AG04450 (cell line): ENCODE data around the gene TLR5. TPM values are rescaled to one million over a fixed set of nuclear protein-coding genes. Genes with fewer than 3 reads are reported as not detected.
A peak's percentile ranks its signal among the peaks of the same experiment; 100 is the strongest.

Experiments used
- CTCF ChIA-PET: fragments of 300-600, 350-600 bp; formaldehyde crosslinking; extraction: SDS; loops from one replicate; lab custom pipeline; 2022; ENCODE audit warnings: antibody characterized with exemption, inconsistent platforms; lab: Charles Lee
- POLR2A ChIA-PET: fragments of 350-600 bp; formaldehyde crosslinking; extraction: SDS; loops from one replicate; lab custom pipeline; 2021; ENCODE audit warnings: antibody characterized with exemption, inconsistent platforms; lab: Yijun Ruan, JAX
- DNase-seq: peaks from one replicate; pipeline ENCODE4 v3.0.0-alpha.2; 2011; ENCODE audit warnings: low read depth, low spot score
- H3K27ac ChIP-seq: one replicate; pipeline ENCODE4 v1.5.1; 2012; ENCODE audit warnings: low read depth, low read length, control low read depth
- H3K27me3 ChIP-seq: one replicate; pipeline ENCODE4 v1.6.0; 2012; ENCODE audit warnings: low read length; ENCODE audit not compliant: control insufficient read depth, insufficient read depth
- H3K4me3 ChIP-seq: 2 replicates; pipeline ENCODE4 v1.5.1; 2011; ENCODE audit warnings: mild to moderate bottlenecking, low read depth, low read length, control low read depth
- H3K9me3 ChIP-seq: 2 replicates; pipeline ENCODE4 v1.5.1; 2012; ENCODE audit warnings: low read length; ENCODE audit not compliant: control insufficient read depth, insufficient read depth
- CTCF ChIP-seq: IDR thresholded peaks from 2 replicates; pipeline ENCODE4 v1.5.1; 2011; ENCODE audit warnings: low read depth, low read length, control low read depth, inconsistent platforms
- polyA plus RNA-seq: library from polyadenylated mRNA; depleted of rRNA; stranded (reverse); fragments of >200 nt; gene quantifications from 2 replicates; pipeline ENCODE4 v1.2.3, GENCODE V29; 2011

TLR5 gene
- polyA plus RNA-seq, 1 experiment: 0.07 TPM

- ChIA-PET CTCF (interaction anchor here (0.6 to 8.4 kb wide), 24 partner anchors 11 to 567 kb away, joined by 3 to 225 read pairs (median 4); partner anchors contain the start of gene FAM177B), POLR2A (no interaction called here)
- no peak for DNase-seq
- H3K27me3 ChIP-seq: peaks cover 29% of the 10 kb centered on the region
- peak; percentile 82 for TF ChIP-seq CTCF
- H3K4me3 ChIP-seq: peak overlapping the region; percentile 46
- no peak overlapping the region for H3K27ac ChIP-seq
- no peaks in the 10 kb centered on the region for H3K9me3 ChIP-seq
These were observed 13.7 kb downstream of the TLR5 start for GRCh38 chr1:223129229-223129901.

GRCh38 chr1:223126741-223127140 is 16.3 kb downstream of the TLR5 start:
- DNase-seq: no peak
- Histone ChIP-seq H3K9me3 (no peaks in the 10 kb centered on the region), H3K27ac (no peak overlapping the region), H3K4me3 (no peak overlapping the region), H3K27me3 (peaks cover 24% of the 10 kb centered on the region)
- POLR2A ChIA-PET: interaction anchor here (0.5 kb wide), 1 partner anchor 237 kb away, joined by 3 read pairs; no protein-coding TSS in a partner anchor
- CTCF ChIA-PET: interaction anchor here (2.1 kb wide), 1 partner anchor 334 kb away, joined by 7 read pairs; no protein-coding TSS in a partner anchor
- TF ChIP-seq CTCF: no peak

- TF ChIP-seq CTCF: no peak
- ChIA-PET CTCF (interaction anchor here (1.0 to 6.0 kb wide), 3 partner anchors 10 to 333 kb away, joined by 3 to 144 read pairs (median 3); no protein-coding TSS in a partner anchor), POLR2A (no interaction called here)
- Histone ChIP-seq H3K4me3 (no peak overlapping the region), H3K9me3 (no peaks in the 10 kb centered on the region), H3K27ac (no peak overlapping the region), H3K27me3 (peaks cover 22% of the 10 kb centered on the region)
- no peak for DNase-seq
These were observed 17.3 kb downstream of the TLR5 start for GRCh38 chr1:223125766-223126165.

- no peak for TF ChIP-seq CTCF
- CTCF ChIA-PET: interaction anchor here (0.5 to 6.0 kb wide), 31 partner anchors 10 to 572 kb away, joined by 3 to 144 read pairs (median 6); partner anchors contain the start of genes FAM177B and TLR5
- POLR2A ChIA-PET: no interaction called here
- no peaks in the 10 kb centered on the region for H3K9me3 ChIP-seq
- H3K27ac ChIP-seq: no peak overlapping the region
- DNase-seq: no peak
- no peak overlapping the region for H3K4me3 ChIP-seq
- peaks cover 11% of the 10 kb centered on the region for H3K27me3 ChIP-seq
These were observed 19.9 kb downstream of the TLR5 start for GRCh38 chr1:223123011-223123610.

GRCh38 chr1:223118418-223118817 is 24.6 kb downstream of the TLR5 start:
- H3K27ac ChIP-seq: no peak overlapping the region
- no peaks in the 10 kb centered on the region; the same call in 1 of the 2 replicates for H3K9me3 ChIP-seq
- DNase-seq: no peak
- peaks cover 13% of the 10 kb centered on the region for H3K27me3 ChIP-seq
- POLR2A ChIA-PET: no interaction called here
- no peak for TF ChIP-seq CTCF
- H3K4me3 ChIP-seq: no peak overlapping the region
- CTCF ChIA-PET: interaction anchor here (2.4 to 3.4 kb wide), 2 partner anchors 12 to 15 kb away, joined by 5 to 12 read pairs; no protein-coding TSS in a partner anchor
